Fibroblast of lung (primary cell): Measurements from ENCODE around the gene ACER3.

Experiments used
- EZH2 ChIP-seq: IDR thresholded peaks from 2 replicates; pipeline ENCODE4 v1.5.1; 2012; ENCODE audit warnings: low read length, control low read depth, mild to moderate bottlenecking; ENCODE audit errors: missing control alignments
- TF ChIP-seq, protein P1 (sequence below), 2 donors: IDR thresholded peaks in 1 of 2; conservative IDR thresholded peaks in 1 of 2; 1 replicate in 1 of 2; 2 replicates in 1 of 2; pipeline ENCODE4 v1.5.1; 2011 to 2012; ENCODE audit warnings: low read length in 2 of 2, control low read depth in 1 of 2, inconsistent platforms in 1 of 2, low read depth in 1 of 2, mild to moderate bottlenecking in 1 of 2

GRCh38 chr11:76824980-76825725 lies 35.6 kb upstream of the ACER3 start:
- TF ChIP-seq, protein P1, sequence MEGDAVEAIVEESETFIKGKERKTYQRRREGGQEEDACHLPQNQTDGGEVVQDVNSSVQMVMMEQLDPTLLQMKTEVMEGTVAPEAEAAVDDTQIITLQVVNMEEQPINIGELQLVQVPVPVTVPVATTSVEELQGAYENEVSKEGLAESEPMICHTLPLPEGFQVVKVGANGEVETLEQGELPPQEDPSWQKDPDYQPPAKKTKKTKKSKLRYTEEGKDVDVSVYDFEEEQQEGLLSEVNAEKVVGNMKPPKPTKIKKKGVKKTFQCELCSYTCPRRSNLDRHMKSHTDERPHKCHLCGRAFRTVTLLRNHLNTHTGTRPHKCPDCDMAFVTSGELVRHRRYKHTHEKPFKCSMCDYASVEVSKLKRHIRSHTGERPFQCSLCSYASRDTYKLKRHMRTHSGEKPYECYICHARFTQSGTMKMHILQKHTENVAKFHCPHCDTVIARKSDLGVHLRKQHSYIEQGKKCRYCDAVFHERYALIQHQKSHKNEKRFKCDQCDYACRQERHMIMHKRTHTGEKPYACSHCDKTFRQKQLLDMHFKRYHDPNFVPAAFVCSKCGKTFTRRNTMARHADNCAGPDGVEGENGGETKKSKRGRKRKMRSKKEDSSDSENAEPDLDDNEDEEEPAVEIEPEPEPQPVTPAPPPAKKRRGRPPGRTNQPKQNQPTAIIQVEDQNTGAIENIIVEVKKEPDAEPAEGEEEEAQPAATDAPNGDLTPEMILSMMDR (conservative IDR thresholded peaks at IDR 0.05 in 1 of 2, IDR thresholded peaks at IDR 0.05 in 1 of 2; ENCODE audit: low read depth in 1 of 2, low read length in 2 of 2) = no peak
- no peak for TF ChIP-seq EZH2
